Body of pancreas (tissue), 4 donors: ENCODE measurements around the gene COL6A1. TPM values are rescaled to one million over a fixed set of nuclear protein-coding genes. Genes with fewer than 3 reads are reported as not detected.

Experiments
- ATAC-seq: fragments of 150-250 bp; one replicate; pipeline ENCODE4 v1.9.1; 2016
- DNase-seq, 4 donors: peaks; one replicate each; pipeline ENCODE4 v3.0.0-alpha.2; 2019
- H3K27ac ChIP-seq, 4 donors: fragments of 200-600 bp; sonication (generic); 1 replicate in 3 of 4; 2 replicates in 1 of 4; pipeline versions ENCODE4 v1.5.1 to v1.6.1; 2016 to 2019; ENCODE audit warnings: mild to moderate bottlenecking in 1 of 4, mixed read lengths in 1 of 4, moderate library complexity in 1 of 4
- H3K27me3 ChIP-seq, 2 donors: fragments of 200-600 bp; sonication (generic); one replicate each; pipeline ENCODE4 v1.6.0; 2016; ENCODE audit warnings: mild to moderate bottlenecking in 1 of 2
- H3K36me3 ChIP-seq, 2 donors: fragments of 200-600 bp; sonication (generic); replicated peaks in 1 of 2; 2 replicates each; pipeline ENCODE4 v1.5.1; 2016; ENCODE audit warnings: low read depth in 2 of 2; ENCODE audit not compliant: insufficient read depth in 1 of 2
- H3K4me1 ChIP-seq: fragments of 200-600 bp; sonication (generic); one replicate; pipeline ENCODE4 v1.6.0; 2016
- H3K4me3 ChIP-seq, 2 donors: fragments of 200-600 bp; sonication (generic); 1 replicate in 1 of 2; 2 replicates in 1 of 2; pipeline ENCODE4 v1.5.1; 2016 to 2019
- H3K9me3 ChIP-seq, 3 donors: fragments of 200-600 bp; sonication (generic); 1 replicate in 2 of 3; 2 replicates in 1 of 3; pipeline ENCODE4 v1.5.1; 2016
- CTCF ChIP-seq, 7 experiments: fragments of 450-650 bp in 4 of 7; fragments of 200-600 bp in 3 of 7; sonication (generic) in 3 of 7; IDR thresholded peaks; one replicate each; pipeline ENCODE4 v1.5.1; 2016 to 2019; ENCODE audit warnings: antibody characterized with exemption in 7 of 7
- POLR2A ChIP-seq, 3 donors: fragments of 450-650 bp; IDR thresholded peaks; one replicate each; pipeline ENCODE4 v1.6.1; 2016; ENCODE audit warnings: antibody characterized with exemption in 3 of 3, mild to moderate bottlenecking in 2 of 3
- WGBS, 2 donors: methylation state at CpG; one replicate each; pipeline ENCODE4 v1.1.5; 2017; 5-methylcytosine and 5-hydroxymethylcytosine counted together
- intact Hi-C: fragments of 100-400 bp; cut with DNase I; formaldehyde crosslinking; loops from one replicate; pipeline ENCODE4 v1.15.1; 2023
- total RNA-seq, 2 donors: library from RNA; depleted of rRNA; stranded (reverse); fragments of >200 nt; gene quantifications; one replicate each; pipeline ENCODE4 v1.1.0, GENCODE V29; 2016

Gene COL6A1
- total RNA-seq, 2 donors from 2014 or later = 112 to 314 TPM

- H3K27ac ChIP-seq = no peak overlapping the region
- no peaks in the 10 kb centered on the region for H3K36me3 ChIP-seq
- H3K4me1 ChIP-seq = no peaks in the 10 kb centered on the region
- TF ChIP-seq POLR2A (IDR thresholded peaks at IDR 0.05) = no peak
- TF ChIP-seq CTCF (IDR thresholded peaks at IDR 0.05) = no peak
- H3K4me3 ChIP-seq = no peak overlapping the region
- WGBS, 2 donors = 67 to 71% methylated on average over 15 to 21 of the region's 21 CpGs
- no peak for ATAC-seq
- no peaks in the 10 kb centered on the region for H3K9me3 ChIP-seq
- peak in 2 of 4 donors; percentile 1 to 6 for DNase-seq
- intact Hi-C loops = no loop called here
- H3K27me3 ChIP-seq = no peaks in the 10 kb centered on the region
Observed at GRCh38 chr21:45999581-46000181, 18.1 kb downstream of the COL6A1 start.

GRCh38 chr21:46000182-46000730, 18.7 kb downstream of the COL6A1 start:
- Histone ChIP-seq H3K27me3 (no peaks in the 10 kb centered on the region), H3K27ac (no peak overlapping the region), H3K9me3 (no peaks in the 10 kb centered on the region), H3K4me1 (no peaks in the 10 kb centered on the region), H3K36me3 (no peaks in the 10 kb centered on the region), H3K4me3 (no peak overlapping the region)
- DNase-seq (peak in 2 of 4 donors; percentile 0 to 8), ATAC-seq (no peak)
- TF ChIP-seq CTCF (IDR thresholded peaks at IDR 0.05) (no peak), POLR2A (IDR thresholded peaks at IDR 0.05) (no peak)
- WGBS, 2 donors = 88 to 90% methylated on average over 8 to 25 of the region's 27 CpGs
- intact Hi-C loops = no loop called here

GRCh38 chr21:46000731-46001641, 19.4 kb downstream of the COL6A1 start:
- no peak for ATAC-seq
- 77 to 78% methylated on average over 30 to 31 of the region's 44 CpGs for WGBS, 2 donors

More at GRCh38 chr21:46000731-46001641, 19.4 kb downstream of the COL6A1 start:
- TF ChIP-seq POLR2A (IDR thresholded peaks at IDR 0.05) = no peak
- TF ChIP-seq CTCF (IDR thresholded peaks at IDR 0.05) = no peak
- H3K36me3 ChIP-seq = no peaks in the 10 kb centered on the region
- H3K27me3 ChIP-seq = no peaks in the 10 kb centered on the region
- H3K9me3 ChIP-seq = no peaks in the 10 kb centered on the region
- no peak overlapping the region for H3K27ac ChIP-seq
- no peaks in the 10 kb centered on the region for H3K4me1 ChIP-seq
- DNase-seq = peak in 3 of 4 donors; percentile 2 to 10 (median 9)
- intact Hi-C loops = no loop called here
- H3K4me3 ChIP-seq = no peak overlapping the region
